CD4-positive, alpha-beta T cell treated with Interferon alpha-2 for 1 hour (primary cell): Measurements from ENCODE around the gene ACHE.

Source experiments
- DNase-seq, 2 donors: peaks; one replicate each; pipeline ENCODE4 v3.0.0-alpha.2; 2020 to 2022

ACHE gene

DNA sequence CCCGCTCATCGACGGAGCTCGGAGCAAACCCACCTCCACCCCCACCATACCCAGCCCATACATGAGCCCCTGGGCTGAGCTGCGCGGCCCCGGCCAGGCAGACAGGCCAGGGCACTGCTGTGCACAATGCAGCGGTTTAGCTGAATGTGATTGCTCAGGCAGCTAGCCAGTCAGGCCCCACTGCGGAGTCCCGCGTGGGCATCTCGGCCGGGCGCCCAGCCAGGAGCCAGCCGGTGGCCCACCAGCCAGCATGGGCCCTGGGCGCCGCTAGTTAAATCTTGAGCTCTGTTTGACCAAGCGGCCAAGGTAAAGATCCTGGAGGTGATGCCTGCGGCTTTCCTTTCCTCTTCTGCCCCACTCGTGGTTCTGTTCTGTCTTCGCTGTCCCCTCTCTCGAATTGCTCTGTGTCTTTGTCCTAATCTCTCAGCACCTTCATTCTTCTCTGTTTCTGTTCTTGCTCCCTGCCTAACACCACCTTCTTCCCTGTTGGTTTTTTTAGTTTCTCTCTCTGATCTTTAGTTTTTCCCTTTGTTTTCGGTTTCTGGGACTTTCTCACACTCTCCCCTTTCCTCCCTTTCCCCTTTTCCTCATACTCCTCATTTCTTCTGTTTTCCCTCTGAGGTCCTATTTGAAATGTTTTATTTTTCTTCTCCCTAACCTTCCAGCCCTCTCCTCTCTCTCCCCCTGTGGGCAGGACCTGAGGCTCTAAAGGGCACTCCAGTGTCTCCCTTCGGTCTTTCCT is 12.7 kb downstream of the ACHE start:
- no peak for DNase-seq

DNA sequence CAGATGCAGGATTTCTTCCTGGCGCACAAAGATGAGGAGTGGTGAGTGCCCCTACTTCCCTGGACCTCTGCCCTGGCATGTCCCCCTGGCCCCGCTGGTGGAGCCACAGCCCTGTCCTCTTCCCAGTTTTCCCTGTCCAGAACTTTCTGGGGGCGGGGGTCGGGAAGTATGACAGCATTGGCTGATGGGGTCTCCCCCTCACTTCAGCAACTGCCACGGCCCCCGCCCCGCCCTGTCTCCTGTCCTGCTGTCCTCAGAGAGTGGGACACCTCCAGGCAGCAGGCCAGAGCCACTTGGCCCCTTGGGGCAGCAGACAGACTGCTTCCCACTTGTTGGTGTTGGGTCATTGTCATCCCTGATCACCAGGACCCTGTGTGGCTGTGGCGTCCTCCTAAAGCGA is 13.5 kb downstream of the ACHE start:
- DNase-seq = no peak

DNA sequence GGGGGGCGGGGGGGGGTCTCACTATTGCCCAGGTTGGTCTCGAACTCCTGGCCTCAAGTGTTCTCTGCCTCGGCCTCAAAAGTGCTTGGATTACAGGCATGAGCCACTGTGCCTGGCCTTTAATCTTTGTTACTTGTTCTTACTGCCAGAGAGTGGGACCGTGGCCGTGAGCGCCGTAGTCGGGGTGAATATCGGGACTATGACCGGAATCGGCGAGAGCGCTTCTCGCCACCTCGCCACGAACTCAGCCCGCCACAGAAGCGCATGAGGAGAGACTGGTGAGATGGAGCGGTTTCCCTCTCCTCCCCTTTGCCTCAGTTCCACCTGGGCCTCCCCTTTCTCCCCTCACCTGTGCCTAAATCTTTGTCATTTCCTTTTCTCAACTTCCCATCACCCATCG is 14.6 kb downstream of the ACHE start:
- no peak for DNase-seq

DNA sequence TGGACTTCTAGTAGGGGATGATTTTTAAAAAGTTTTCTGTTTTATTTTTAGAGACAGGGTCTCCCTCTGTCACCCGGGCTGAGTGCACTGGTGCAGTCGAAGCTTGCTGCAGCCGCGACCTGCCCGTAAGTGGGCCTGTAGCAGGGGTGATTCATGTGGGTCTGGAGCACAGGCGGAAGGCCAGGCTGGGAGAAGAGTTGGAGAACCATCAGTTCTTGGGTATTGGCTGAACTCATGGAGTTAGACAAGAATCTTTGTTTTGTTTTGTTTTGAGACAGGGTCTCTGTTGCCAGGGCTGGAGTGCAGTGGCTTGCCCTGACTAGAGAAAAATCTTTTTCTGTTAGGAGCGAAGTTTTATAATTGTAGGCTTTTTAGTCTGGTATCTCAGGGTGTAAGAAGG is 15.0 kb downstream of the ACHE start:
- DNase-seq = no peak

DNA sequence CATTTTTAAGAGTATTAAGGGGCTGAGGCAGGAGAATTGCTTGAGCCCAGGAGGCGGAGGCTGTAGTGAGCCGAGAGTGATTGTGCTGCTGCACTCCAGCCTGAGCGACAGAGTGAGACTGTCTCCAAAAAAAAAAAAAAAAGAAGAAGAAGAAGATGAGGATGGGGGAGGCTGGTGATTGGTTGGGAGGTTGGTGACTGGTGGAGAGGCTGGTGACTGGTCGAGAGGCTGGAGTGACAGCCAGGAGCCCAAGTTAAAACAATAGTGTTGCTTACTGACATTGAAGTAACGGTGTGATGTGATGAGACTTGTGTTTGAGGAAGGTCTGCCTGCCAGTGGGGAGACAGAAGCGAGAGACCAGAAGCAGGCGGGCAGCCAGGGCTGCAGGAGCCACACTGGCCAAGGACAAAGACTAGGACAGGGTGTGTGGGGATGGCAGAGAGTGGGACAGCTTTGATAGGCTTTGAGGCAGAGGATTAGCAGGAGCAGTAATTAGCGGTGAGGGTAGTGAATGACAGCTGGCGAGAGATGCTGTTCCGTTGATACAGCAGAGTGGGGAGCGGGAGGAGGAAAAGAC is 15.9 kb downstream of the ACHE start:
- no peak for DNase-seq

GRCh38 chr7:100878685-100879084 is 17.0 kb downstream of the ACHE start:
- no peak for DNase-seq

DNA sequence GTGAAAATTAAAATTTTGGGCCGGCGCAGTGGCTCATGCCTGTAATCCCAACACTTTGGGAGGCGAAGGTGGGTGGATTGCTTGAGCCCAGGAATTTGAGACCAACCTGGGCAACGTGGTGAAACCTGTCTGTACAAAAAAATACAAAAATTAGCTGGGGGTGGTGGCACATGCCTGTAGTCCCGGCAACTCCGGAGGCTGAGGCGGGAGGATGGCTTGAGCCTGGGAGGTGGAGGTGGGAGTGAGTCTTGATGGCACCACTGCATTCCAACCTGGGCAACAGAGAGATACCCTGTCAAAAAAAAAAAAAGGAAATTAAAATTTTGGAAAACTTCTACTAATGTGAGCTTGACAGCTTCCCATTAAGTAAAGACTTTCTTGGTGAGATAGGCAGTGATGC is 17.7 kb downstream of the ACHE start:
- no peak for DNase-seq

GRCh38 chr7:100875356-100875751 is 20.3 kb downstream of the ACHE start:
- peak in 1 of 2 donors; percentile 41 for DNase-seq

- peak; percentile 97 to 98 for DNase-seq
Measured at GRCh38 chr7:100874577-100875355, 20.9 kb downstream of the ACHE start, which contains the start of gene SRRT. Gene SRRT, plus strand, starts transcription at chr7:100875103. Its CDS starts 488 bp downstream, at chr7:100875591.

- no peak for DNase-seq
Measured at GRCh38 chr7:100874300-100874576, 21.4 kb downstream of the ACHE start.

DNA sequence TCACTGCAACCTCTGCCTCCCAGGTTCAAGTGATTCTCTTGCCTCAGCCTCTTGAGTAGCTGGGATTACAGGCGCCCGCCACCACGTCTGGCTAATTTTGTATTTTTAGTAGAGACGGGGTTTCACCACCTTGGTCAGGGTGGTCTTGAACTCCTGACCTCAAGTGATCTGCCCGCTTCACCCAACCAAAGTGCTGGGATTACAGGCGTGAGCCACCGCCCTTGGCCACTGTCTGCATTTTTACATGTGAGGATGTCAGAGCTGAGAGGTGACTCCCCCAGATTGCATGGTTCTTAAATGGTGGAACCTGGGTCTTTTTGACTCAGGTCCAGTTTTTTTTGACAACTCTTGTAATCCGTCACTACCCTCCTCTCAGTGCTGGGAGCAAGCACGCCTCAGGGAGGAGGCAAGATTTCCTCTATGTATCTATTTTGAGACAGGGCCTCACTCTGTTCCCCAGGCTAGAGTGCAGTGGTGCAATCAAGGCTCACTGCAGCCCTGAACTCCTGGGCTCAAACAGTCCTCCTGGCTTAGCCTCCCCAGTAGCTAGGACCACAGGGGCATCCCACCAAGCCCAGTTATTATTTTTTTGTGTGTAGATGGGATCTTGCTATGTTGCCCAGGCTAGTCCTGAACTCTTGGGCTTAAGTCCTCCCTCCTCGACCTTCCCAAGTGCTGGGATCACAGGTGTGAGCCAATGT is 21.9 kb downstream of the ACHE start:
- no peak for DNase-seq

- DNase-seq = no peak
Measured at GRCh38 chr7:100867776-100868485, 27.8 kb downstream of the ACHE start.

- peak; percentile 33 to 59 for DNase-seq
Measured at GRCh38 chr7:100867040-100867775, 28.5 kb downstream of the ACHE start, which contains the start of gene TRIP6. Gene TRIP6, plus strand, starts transcription at chr7:100867387. Its CDS starts 111 bp downstream, at chr7:100867498.

DNA sequence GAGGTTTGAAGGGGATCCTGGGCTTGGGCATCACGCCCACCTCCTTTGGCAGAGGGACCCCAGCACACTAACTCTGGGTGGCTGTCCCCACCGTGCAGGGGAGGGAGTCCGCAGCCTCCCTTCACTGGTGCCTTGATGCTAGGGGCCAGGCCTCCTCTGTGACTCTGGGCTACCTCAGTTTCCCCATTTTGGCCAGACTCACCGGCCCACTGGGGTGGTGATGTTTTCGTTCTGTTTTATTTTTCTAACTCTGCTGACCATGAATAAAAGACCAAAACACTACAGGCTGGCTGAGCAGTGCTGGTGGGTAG is 29.0 kb downstream of the ACHE start:
- no peak for DNase-seq

DNA sequence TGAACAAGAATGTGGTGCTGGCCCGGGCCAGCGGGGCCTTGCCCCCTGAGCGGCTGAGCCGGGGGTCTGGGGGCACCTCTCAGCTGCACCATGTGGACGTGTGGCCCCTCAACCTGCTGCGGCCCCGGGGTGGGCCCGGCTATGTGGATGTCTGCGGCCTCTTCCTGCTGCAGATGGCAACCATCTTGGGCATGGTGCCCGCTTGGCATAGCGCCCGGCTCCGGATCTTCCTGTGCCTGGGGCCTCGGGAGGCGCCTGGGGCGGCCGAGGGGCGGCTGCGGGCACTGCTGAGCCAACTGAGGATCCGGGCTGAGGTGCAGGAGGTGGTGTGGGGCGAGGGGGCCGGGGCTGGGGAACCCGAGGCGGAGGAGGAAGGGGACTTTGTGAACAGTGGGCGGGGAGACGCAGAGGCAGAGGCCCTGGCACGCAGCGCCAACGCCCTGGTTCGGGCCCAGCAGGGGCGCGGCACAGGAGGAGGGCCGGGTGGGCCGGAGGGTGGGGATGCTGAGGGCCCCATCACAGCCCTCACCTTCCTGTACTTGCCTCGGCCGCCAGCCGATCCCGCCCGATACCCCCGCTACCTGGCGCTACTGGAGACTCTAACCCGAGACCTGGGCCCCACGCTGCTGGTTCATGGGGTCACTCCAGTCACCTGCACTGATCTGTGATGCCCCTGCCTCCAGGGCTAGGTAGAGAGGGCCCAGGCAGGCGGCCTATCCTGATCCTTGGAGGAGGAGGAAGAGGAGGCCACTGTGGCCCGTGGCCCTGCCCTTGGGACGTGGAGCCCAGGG is 29.6 kb downstream of the ACHE start:
- DNase-seq = no peak

GRCh38 chr7:100865372-100865911 is 30.2 kb downstream of the ACHE start:
- DNase-seq = no peak

DNA sequence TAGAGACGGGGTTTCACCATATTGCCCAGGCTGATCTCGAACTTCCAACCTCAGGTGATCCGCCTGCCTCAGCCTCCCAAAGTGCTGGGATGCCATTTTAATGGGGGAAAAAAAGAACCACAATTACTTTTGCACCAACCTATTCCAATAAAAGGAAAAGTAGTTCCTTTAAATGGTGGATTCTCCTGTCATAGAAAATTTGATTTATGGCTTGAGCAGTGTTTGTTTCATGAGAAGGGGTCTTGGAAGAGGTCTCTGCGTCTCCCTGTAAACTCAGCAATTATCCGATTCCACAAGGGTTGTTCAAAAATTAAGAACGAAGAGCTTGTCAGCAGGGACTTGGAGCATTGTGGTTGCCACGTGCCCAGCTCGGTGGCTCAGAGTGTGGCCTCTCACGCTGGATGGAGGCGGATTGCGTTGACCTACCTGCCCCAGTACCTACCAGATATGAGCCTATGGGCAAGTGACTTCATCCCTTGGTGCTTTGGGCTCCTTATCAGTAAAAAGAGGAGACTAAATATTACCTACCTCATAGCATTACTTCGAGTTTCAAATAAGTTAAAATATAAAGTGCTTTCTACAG is 31.3 kb downstream of the ACHE start:
- DNase-seq = no peak

DNA sequence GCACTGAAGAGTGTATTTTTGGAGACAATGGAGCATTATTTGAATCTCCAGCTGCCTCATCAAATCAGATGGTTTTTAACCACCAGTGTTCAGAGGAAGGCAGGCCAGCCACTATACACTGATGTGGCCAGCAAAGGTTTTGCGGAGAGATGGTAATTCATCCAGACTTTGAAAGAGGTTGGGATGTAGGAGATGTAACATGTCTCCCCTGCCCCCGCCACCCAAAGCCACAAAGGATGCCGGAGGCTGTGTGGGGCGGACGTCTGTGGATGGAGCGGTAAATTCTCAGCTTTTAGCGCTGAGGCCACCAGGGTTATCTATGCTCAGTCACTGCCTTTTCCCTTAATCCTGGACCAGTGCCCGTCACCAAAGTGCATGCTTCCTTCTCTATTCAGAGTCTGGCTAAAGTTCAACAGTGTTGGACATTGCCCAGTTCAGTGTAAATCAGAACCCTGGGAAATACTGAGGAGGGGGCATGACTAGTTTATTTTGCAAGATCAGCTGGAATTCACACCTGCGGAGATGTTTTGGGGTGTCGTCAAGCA is 32.2 kb downstream of the ACHE start:
- DNase-seq = no peak

GRCh38 chr7:100861616-100861985 is 34.1 kb downstream of the ACHE start:
- no peak for DNase-seq
